A549 (cell line): Measurements from ENCODE around the gene GALNT18.

Experiments used
- ESRRA ChIP-seq: fragments of 150-350 bp; IDR thresholded peaks from 2 replicates; pipeline ENCODE4 v1.6.1; 2014; ENCODE audit warnings: mild to moderate bottlenecking, low read length, borderline replicate concordance
- KDM1A ChIP-seq: fragments of 200-600 bp; sonication (generic); IDR thresholded peaks from 2 replicates; pipeline ENCODE4 v1.6.1; 2016; ENCODE audit warnings: low read depth, mild to moderate bottlenecking
- MAZ ChIP-seq: fragments of 150-350 bp; IDR thresholded peaks from 2 replicates; pipeline ENCODE4 v1.6.1; 2014; ENCODE audit warnings: antibody characterized with exemption, low read depth, low read length, borderline replicate concordance
- REST ChIP-seq: fragments of 200-600 bp; sonication (generic); IDR thresholded peaks from 2 replicates; pipeline ENCODE4 v1.6.1; 2016; ENCODE audit warnings: antibody characterized with exemption, mild to moderate bottlenecking, moderate library complexity
- TF ChIP-seq, protein P1 (sequence below): IDR thresholded peaks from 2 replicates; pipeline ENCODE4 v1.6.1; 2012
- TF ChIP-seq, protein P2 (sequence below): fragments of >200 bp; sonication (Bioruptor Twin); formaldehyde crosslinking; IDR thresholded peaks from 3 replicates; pipeline ENCODE4 v1.5.1; 2016

DNA sequence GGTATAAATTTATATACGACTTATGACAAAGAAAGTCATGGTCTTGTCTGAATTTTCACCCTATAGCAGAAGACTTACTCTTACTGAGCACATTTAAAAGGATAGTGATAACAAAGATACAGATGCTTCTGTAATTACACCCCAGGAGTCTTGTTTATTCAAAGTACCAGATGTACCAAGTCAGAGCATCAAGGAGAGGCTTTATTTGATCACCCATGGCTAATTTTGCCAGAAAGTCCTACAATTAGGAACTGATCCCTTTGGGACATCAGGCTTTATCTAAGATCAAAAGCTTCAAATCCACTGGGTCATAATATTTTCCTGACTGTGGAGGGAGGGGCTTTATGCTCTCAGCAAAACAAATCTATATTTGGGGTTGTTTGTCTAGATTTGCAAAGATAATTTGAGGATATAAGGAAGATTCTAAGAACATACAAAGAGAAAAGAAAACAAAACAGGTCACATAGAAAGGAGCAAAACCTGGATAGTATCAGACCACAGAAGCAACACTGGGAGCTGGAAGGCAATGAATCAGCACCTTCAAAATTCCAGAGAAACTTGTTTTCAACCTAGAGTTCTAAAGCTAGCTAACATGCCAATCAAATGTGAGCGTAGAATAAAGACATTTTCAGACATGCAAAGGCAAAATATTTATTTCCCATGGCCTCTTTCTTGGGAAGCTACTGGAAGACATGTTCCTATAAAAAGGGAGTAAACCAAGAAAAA lies 143.9 kb downstream of the GALNT18 start:
- TF ChIP-seq KDM1A (no peak), MAZ (no peak), REST (no peak), ESRRA (no peak)
- TF ChIP-seq, protein P1, sequence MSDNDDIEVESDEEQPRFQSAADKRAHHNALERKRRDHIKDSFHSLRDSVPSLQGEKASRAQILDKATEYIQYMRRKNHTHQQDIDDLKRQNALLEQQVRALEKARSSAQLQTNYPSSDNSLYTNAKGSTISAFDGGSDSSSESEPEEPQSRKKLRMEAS, result no peak
- TF ChIP-seq, protein P2, sequence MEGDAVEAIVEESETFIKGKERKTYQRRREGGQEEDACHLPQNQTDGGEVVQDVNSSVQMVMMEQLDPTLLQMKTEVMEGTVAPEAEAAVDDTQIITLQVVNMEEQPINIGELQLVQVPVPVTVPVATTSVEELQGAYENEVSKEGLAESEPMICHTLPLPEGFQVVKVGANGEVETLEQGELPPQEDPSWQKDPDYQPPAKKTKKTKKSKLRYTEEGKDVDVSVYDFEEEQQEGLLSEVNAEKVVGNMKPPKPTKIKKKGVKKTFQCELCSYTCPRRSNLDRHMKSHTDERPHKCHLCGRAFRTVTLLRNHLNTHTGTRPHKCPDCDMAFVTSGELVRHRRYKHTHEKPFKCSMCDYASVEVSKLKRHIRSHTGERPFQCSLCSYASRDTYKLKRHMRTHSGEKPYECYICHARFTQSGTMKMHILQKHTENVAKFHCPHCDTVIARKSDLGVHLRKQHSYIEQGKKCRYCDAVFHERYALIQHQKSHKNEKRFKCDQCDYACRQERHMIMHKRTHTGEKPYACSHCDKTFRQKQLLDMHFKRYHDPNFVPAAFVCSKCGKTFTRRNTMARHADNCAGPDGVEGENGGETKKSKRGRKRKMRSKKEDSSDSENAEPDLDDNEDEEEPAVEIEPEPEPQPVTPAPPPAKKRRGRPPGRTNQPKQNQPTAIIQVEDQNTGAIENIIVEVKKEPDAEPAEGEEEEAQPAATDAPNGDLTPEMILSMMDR, result no peak
